HepG2 (cell line): ENCODE measurements around the gene PRSS8. TPM values are rescaled to one million over a fixed set of nuclear protein-coding genes. Genes with fewer than 3 reads are reported as not detected.
A peak's percentile ranks its signal among the peaks of the same experiment; 100 is the strongest.

Source experiments
- ATM ChIP-seq: fragments of 450-650 bp; IDR thresholded peaks from 2 replicates; pipeline ENCODE4 v1.7.1; 2017; ENCODE audit warnings: mild to moderate bottlenecking, borderline replicate concordance
- BHLHE40 ChIP-seq: IDR thresholded peaks from 2 replicates; pipeline ENCODE4 v1.6.1; 2011; ENCODE audit warnings: low read length, improper control_type of control experiment
- HDAC6 ChIP-seq: fragments of 200-600 bp; sonication (generic); IDR thresholded peaks from 2 replicates; pipeline ENCODE4 v1.7.0; 2017; ENCODE audit warnings: mild to moderate bottlenecking, antibody characterized with exemption, low read length, low read depth
- HMGXB3 ChIP-seq: sonication (generic); formaldehyde crosslinking; IDR thresholded peaks from 2 replicates; pipeline ENCODE4 v1.4.0; 2020; ENCODE audit warnings: missing genetic modification reagents, borderline replicate concordance
- SCMH1 ChIP-seq: sonication (generic); formaldehyde crosslinking; IDR thresholded peaks from 2 replicates; pipeline ENCODE4 v1.9.0; 2021; ENCODE audit warnings: missing genetic modification reagents, mild to moderate bottlenecking, borderline replicate concordance
- TAF1 ChIP-seq: sonication (generic); formaldehyde crosslinking; IDR thresholded peaks from 2 replicates; pipeline ENCODE4 v1.4.0; 2020; ENCODE audit warnings: missing genetic modification reagents
- ZBTB40 ChIP-seq, 2 experiments: fragments of 450-650 bp in 1 of 2; sonication (generic) in 1 of 2; formaldehyde crosslinking in 1 of 2; IDR thresholded peaks; 2 replicates each; pipeline versions ENCODE4 v1.6.1 to v1.8.0; 2016 to 2022; ENCODE audit warnings: antibody characterized with exemption in 1 of 2, mild to moderate bottlenecking in 1 of 2, missing genetic modification reagents in 1 of 2
- ZHX1 ChIP-seq: sonication (generic); formaldehyde crosslinking; IDR thresholded peaks from 2 replicates; pipeline ENCODE4 v1.8.1; 2022; ENCODE audit warnings: low read depth, mild to moderate bottlenecking, missing genetic modification reagents
- ZNF350 ChIP-seq: sonication (generic); formaldehyde crosslinking; IDR thresholded peaks from 2 replicates; pipeline ENCODE4 v1.4.0; 2020; ENCODE audit warnings: mild to moderate bottlenecking, low read depth, missing genetic modification reagents, borderline replicate concordance
- ZNF780A ChIP-seq: sonication (generic); formaldehyde crosslinking; IDR thresholded peaks from 2 replicates; pipeline ENCODE4 v1.8.0; 2022; ENCODE audit warnings: mild to moderate bottlenecking, missing genetic modification reagents, moderate library complexity
- polyA plus RNA-seq, 8 experiments: library from polyadenylated mRNA; depleted of rRNA in 3 of 8; stranded (reverse) in 7 of 8; unstranded in 1 of 8; fragments of >200 nt; fragmentation: Illumina TruSeq in 4 of 8; extraction: Trizol in 4 of 8; gene quantifications; 2 replicates each; pipeline versions ENCODE4 v1.2.1 to v1.2.3, GENCODE V29; 2011 to 2016; ENCODE audit warnings: low read depth in 4 of 8, missing spikeins in 1 of 8, mixed read lengths in 1 of 8; ENCODE audit not compliant: insufficient read depth in 1 of 8
- total RNA-seq, 5 experiments: library from RNA; depleted of rRNA; stranded (reverse); fragments of >200 nt; fragmentation: Illumina TruSeq; extraction: Trizol; gene quantifications; 2 replicates each; pipeline ENCODE4 v1.2.3, GENCODE V29; 2016; ENCODE audit warnings: low read depth in 1 of 5
- TF ChIP-seq, protein P1 (sequence below): sonication (generic); formaldehyde crosslinking; IDR thresholded peaks from 2 replicates; pipeline ENCODE4 v1.4.0; 2020; ENCODE audit warnings: mild to moderate bottlenecking, missing genetic modification reagents

The PRSS8 gene
- total and polyA plus RNA-seq, 2 of the 13 experiments (the other 11 are each of a cell fraction or from before 2014, with no cell fraction given), result 2.6 to 7.2 TPM

DNA sequence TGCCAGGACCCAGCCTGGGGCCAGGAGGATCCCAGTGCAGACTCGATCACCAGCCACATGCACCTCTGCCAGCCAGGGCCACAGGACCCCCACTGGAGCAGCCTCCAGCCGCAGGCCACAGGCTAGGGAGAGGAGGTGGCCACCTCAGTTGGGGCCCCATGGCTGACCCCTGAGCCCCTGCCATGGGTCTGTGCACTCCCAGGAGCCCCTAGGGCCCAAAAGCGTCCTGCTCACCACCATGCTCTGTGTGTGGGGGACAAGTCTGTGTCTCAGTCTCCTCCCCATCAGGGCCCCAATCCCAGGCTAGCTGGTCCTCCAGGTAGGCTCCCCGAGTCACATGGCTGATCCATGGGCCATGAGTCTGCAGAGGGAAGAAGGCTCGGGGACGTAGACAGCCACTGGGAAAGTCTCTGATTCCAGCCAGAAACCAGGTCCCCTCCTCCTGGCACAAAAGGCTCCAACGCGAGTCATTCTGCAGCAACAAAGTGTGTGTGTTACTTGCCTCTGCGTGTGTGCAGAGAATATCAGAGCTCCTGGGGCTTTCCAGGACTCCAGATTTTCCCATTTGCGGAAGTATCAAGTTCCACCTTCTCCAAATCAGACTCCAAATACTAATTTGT, 6.1 kb upstream of the PRSS8 start (continued):
- TF ChIP-seq ZBTB40 (IDR thresholded peaks at IDR 0.05) (no peak), ZBTB40 (CRISPR knock-in tag; IDR thresholded peaks at IDR 0.05) (peak; percentile 28; the same call in 1 of the 2 replicates), ZHX1 (CRISPR knock-in tag) (0 out of 2 replicates have a peak, but pooled peaks have one; percentile 22), ZNF350 (CRISPR knock-in tag) (peak; percentile 4; the same call in 1 of the 2 replicates), ATM (no peak), ZNF780A (CRISPR knock-in tag) (no peak), BHLHE40 (no peak), SCMH1 (no peak), HMGXB3 (CRISPR knock-in tag) (peak; percentile 48; the same call in 1 of the 2 replicates), HDAC6 (no peak), TAF1 (CRISPR knock-in tag) (peak; percentile 40)
- TF ChIP-seq, protein P1, sequence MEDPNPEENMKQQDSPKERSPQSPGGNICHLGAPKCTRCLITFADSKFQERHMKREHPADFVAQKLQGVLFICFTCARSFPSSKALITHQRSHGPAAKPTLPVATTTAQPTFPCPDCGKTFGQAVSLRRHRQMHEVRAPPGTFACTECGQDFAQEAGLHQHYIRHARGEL (CRISPR knock-in tag), result no peak
